Upper lobe of left lung (tissue), 4 donors: Measurements from ENCODE around the gene SZT2.

Experiments used
- CTCF ChIP-seq, 6 experiments: fragments of 450-650 bp in 4 of 6; fragments of 200-600 bp in 2 of 6; sonication (generic) in 2 of 6; IDR thresholded peaks; one replicate each; pipeline ENCODE4 v1.5.1; 2016 to 2019; ENCODE audit warnings: antibody characterized with exemption in 6 of 6
- POLR2A ChIP-seq, 4 donors: fragments of 450-650 bp; IDR thresholded peaks; one replicate each; pipeline ENCODE4 v1.5.1; 2016 to 2017; ENCODE audit warnings: antibody characterized with exemption in 4 of 4, mild to moderate bottlenecking in 2 of 4
- POLR2AphosphoS5 ChIP-seq, 2 donors: sonication (generic); formaldehyde crosslinking; IDR thresholded peaks; one replicate each; pipeline ENCODE4 v1.5.1; 2017; ENCODE audit warnings: antibody characterized with exemption in 2 of 2

- no peak for TF ChIP-seq CTCF (IDR thresholded peaks at IDR 0.05)
- TF ChIP-seq POLR2A (IDR thresholded peaks at IDR 0.05): no peak
- no peak for TF ChIP-seq POLR2AphosphoS5 (IDR thresholded peaks at IDR 0.05)
Observed at GRCh38 chr1:43441894-43442637, 52.4 kb downstream of the SZT2 start.
